Effector memory CD8-positive, alpha-beta T cell (primary cell): Measurements from ENCODE around the gene JAKMIP1.
A peak's percentile ranks its signal among the peaks of the same experiment; 100 is the strongest.
"Not testable (repeated sequence)": the region's sequence is repeated elsewhere in the genome, so short reads cannot be mapped to it uniquely, and the experiment has no call there.

Experiments used
- ATAC-seq: fragments of 150-1000 bp; cut with Tn5 transposase; replicated peaks from 2 replicates; pipeline ENCODE4 v1.10.0; 2021; ENCODE audit warnings: mild to moderate bottlenecking, moderate library complexity
- DNase-seq, 3 experiments: peaks; one replicate each; pipeline ENCODE4 v3.0.0; 2021
- H3K27ac Mint-ChIP-seq, 2 donors: one replicate each; pipeline ENCODE4 v1.8.0; 2022; ENCODE audit warnings: mild to moderate bottlenecking in 2 of 2, mixed read lengths in 2 of 2, moderate library complexity in 2 of 2
- H3K27me3 Mint-ChIP-seq, 2 donors: one replicate each; pipeline ENCODE4 v1.8.0; 2022; ENCODE audit warnings: mixed read lengths in 2 of 2
- H3K36me3 Mint-ChIP-seq: one replicate; pipeline ENCODE4 v1.8.0; 2022; ENCODE audit warnings: mild to moderate bottlenecking, moderate library complexity, mixed read lengths; ENCODE audit not compliant: insufficient read depth
- H3K4me1 Mint-ChIP-seq, 2 donors: one replicate each; pipeline ENCODE4 v1.8.0; 2022; ENCODE audit warnings: low read depth in 2 of 2, mixed read lengths in 2 of 2
- H3K4me3 Mint-ChIP-seq, 2 donors: one replicate each; pipeline ENCODE4 v1.8.0; 2022; ENCODE audit warnings: mild to moderate bottlenecking in 2 of 2, mixed read lengths in 2 of 2, moderate library complexity in 2 of 2
- H3K9me3 Mint-ChIP-seq, 2 donors: one replicate each; pipeline ENCODE4 v1.8.0; 2022; ENCODE audit warnings: mixed read lengths in 2 of 2

JAKMIP1 gene

DNA sequence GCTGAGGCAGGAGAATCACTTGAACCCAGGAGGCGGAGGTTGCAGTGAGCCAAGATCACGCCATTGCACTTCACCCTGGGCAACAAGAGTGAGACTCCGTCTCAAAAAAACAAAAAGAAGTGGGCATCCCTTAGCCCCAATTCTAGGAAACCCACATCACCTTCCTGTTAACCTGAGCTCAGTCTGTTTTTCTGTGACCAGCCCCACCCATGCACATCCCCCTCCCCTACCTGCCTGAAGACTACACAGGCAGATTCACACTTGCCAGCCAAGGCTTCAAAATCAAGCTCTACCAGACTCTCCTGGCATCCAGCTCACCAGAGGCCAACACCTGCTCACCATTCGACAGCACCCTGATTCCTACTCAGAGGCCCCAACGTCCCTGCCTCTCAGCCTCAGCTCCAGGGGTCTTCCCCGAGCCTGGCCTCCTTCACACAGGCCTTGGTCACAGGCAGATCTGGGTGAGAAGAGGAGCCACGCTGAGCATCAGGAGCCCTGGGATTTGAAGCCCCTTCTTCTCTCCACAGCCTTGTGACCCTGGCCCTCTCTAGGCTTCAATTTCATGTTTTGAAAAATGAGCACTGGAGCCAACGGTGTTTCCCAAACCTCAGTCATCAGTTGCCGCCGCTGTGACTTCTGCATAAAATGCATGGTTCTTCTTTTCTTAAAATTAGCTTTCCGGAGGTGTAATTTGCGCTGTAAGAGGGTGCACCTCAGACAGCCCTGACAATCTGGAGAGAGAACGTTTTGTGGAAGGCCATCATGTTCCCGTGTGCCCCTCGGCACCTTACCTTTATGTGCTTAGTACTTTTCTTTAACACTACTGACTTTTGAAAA, 47.3 kb downstream of the JAKMIP1 start:
- Mint-ChIP-seq H3K36me3 (peaks cover 13% of the 10 kb centered on the region), H3K4me1 (peaks cover 30 to 48% of the 10 kb centered on the region in 2 donors), H3K4me3 (peak overlapping the region; percentile 50 to 62), H3K9me3 (no peaks in the 10 kb centered on the region), H3K27ac (peak overlapping the region; percentile 65 to 87), H3K27me3 (no peaks in the 10 kb centered on the region)
- no peak for ATAC-seq
- DNase-seq, result no peak

DNA sequence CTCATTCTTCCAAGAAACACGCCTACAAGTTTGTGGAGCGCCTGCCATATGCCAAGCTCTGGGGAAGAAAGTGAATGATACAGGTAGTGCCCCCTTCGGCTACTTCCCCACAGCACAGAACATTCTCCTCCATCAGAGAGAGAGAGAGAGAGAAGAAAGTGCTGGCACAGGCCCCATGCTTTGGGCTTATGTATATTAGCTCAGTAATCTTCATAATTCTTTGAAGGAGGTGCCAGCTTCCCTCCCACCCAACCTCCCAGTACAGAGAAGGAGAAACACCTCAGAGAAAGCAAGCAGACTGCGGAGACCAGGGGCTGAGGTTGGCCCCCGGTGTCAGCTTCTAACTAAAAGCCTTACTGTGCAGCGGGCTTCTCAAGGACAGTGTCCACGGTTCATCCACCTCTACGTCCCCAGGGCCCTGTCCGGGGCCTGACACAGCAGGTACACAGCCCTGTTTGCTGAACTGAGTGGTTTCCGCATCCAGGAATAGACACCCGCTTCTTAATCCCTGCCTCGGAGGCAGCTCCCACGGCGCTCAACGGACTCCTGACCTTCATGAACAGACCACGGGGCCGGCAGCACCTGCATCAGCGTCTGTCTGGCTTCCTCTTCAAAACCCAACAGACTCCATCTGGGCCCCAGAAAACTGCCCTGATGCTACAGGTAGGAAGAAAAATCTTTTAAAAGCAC, 50.2 kb downstream of the JAKMIP1 start:
- H3K27me3 Mint-ChIP-seq, result no peaks in the 10 kb centered on the region
- DNase-seq (no peak), ATAC-seq (no peak)
- peaks cover 10% of the 10 kb centered on the region for H3K36me3 Mint-ChIP-seq
- H3K9me3 Mint-ChIP-seq, result no peaks in the 10 kb centered on the region
- H3K27ac Mint-ChIP-seq, result peak overlapping the region in 1 of 2 donors; percentile 52
- no peak overlapping the region for H3K4me3 Mint-ChIP-seq
- peaks cover 32 to 51% of the 10 kb centered on the region in 2 donors for H3K4me1 Mint-ChIP-seq

DNA sequence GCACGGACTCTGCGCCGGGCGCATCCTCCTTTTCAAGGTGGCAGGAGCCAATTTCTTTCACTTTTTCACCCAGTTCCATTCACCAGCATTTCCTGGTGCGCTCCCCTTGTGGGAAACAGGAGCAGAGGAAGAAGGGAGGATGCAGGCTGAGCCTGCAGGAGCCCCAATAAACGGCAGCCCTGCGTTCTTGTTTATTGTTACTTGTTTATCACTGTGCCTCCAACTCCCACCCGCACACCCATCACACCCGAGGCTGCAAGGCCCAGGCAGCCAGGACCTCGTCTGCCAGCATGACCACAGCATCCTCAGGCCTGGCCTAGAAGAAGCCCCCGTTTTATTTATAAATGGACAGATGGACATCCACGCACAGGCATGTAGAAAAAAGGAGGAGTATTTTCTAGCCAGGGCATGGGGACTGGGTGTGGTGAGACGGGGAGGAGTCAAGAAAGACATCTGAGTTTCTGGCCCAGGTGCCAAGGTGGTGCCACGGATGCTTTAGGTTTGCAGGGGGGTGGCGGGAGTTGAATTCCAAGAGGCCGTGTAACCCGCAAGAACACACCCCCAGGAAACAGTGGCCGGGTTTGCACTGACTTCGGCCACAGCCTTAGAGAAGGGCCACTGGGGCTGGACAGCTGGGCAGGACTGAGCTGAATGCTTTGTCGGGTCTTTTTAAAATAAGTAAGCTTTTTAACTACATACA, 51.7 kb downstream of the JAKMIP1 start:
- peak overlapping the region in 1 of 2 donors; percentile 38 for H3K27ac Mint-ChIP-seq
- no peaks in the 10 kb centered on the region for H3K27me3 Mint-ChIP-seq
- peaks cover 6% of the 10 kb centered on the region for H3K36me3 Mint-ChIP-seq
- peaks cover 0 to 3% of the 10 kb centered on the region in 2 donors for H3K9me3 Mint-ChIP-seq
- no peak overlapping the region for H3K4me3 Mint-ChIP-seq
- DNase-seq (no peak), ATAC-seq (no peak)
- H3K4me1 Mint-ChIP-seq, result peaks cover 27 to 51% of the 10 kb centered on the region in 2 donors

DNA sequence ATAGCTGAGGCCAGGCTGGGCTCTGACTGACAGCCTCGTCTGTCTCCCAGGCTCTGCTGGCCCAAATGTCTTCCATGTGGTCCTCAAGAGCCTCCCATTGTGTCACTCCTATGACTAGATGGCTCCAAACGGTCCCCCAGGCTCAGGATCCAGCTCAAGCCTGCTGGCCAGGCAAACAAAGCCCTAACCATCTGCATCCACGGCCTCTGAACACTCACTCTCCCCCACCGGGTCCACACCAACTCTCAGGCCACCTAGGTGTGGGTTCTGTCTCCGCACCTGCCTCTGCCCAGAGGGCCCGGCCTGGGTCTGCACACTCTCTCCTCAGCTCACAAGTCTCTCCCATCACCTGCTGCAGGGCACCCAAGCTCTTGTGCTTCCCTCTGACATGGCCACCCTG, 52.9 kb downstream of the JAKMIP1 start:
- Mint-ChIP-seq H3K36me3 (peaks cover 6% of the 10 kb centered on the region), H3K4me1 (peaks cover 20 to 46% of the 10 kb centered on the region in 2 donors), H3K9me3 (peaks cover 0 to 3% of the 10 kb centered on the region in 2 donors), H3K4me3 (no peak overlapping the region), H3K27ac (peak overlapping the region; percentile 78 to 79), H3K27me3 (no peaks in the 10 kb centered on the region)
- DNase-seq, result no peak
- ATAC-seq, result no peak

DNA sequence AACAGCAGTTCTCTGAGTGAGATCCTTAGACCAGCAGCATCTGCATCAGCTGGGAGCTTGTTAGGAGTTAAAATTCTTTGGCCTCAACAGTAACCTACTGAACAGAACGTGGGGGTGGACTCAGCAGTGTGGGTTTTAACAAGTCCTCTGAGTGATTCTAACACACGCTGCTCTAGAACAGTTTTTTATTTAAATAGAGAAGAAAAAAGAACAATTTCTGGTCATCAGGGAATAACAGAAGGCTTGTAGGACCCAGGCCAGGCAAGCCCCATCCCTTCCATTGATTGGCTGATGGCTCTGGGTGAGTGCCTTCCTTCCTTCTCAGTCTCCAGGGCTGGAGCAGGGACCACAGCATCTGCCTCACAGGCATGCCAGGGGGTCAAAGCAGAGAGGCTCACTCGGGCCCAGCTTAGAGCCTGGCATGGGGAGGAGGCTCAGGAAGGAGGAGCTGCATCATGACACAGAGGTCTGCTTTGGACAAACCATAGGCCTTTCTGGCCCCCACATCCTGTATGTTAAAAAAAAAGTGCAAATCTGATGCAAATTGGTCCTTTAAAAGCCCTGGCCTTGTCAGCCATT, 56.7 kb downstream of the JAKMIP1 start:
- Mint-ChIP-seq H3K4me3 (no peak overlapping the region), H3K27me3 (no peaks in the 10 kb centered on the region), H3K4me1 (peaks cover 5 to 26% of the 10 kb centered on the region in 2 donors), H3K36me3 (peaks cover 2% of the 10 kb centered on the region), H3K27ac (peak overlapping the region in 1 of 2 donors; percentile 79), H3K9me3 (peaks cover 0 to 3% of the 10 kb centered on the region in 2 donors)
- DNase-seq (no peak), ATAC-seq (no peak)

- Mint-ChIP-seq H3K27me3 (no peaks in the 10 kb centered on the region), H3K4me1 (peaks cover 3 to 26% of the 10 kb centered on the region in 2 donors), H3K27ac (peak overlapping the region in 1 of 2 donors; percentile 79), H3K9me3 (peaks cover 0 to 3% of the 10 kb centered on the region in 2 donors), H3K36me3 (no peaks in the 10 kb centered on the region), H3K4me3 (no peak overlapping the region)
- no peak for DNase-seq
- ATAC-seq, result no peak
These were observed 57.3 kb downstream of the JAKMIP1 start for GRCh38 chr4:6142935-6143602.

GRCh38 chr4:6142511-6142910, 57.8 kb downstream of the JAKMIP1 start:
- no peak for DNase-seq
- no peak overlapping the region for H3K4me3 Mint-ChIP-seq
- ATAC-seq, result no peak
- peaks cover 0 to 3% of the 10 kb centered on the region in 2 donors for H3K9me3 Mint-ChIP-seq
- H3K36me3 Mint-ChIP-seq, result no peaks in the 10 kb centered on the region
- H3K4me1 Mint-ChIP-seq, result peaks cover 0 to 22% of the 10 kb centered on the region in 2 donors
- no peaks in the 10 kb centered on the region for H3K27me3 Mint-ChIP-seq
- peak overlapping the region in 1 of 2 donors; percentile 22 for H3K27ac Mint-ChIP-seq

GRCh38 chr4:6141554-6141953, 58.8 kb downstream of the JAKMIP1 start:
- peaks cover 0 to 3% of the 10 kb centered on the region in 2 donors for H3K9me3 Mint-ChIP-seq
- peak overlapping the region in 1 of 2 donors; percentile 67 for H3K27ac Mint-ChIP-seq
- H3K4me1 Mint-ChIP-seq, result peaks cover 0 to 25% of the 10 kb centered on the region in 2 donors
- peaks cover 3% of the 10 kb centered on the region for H3K36me3 Mint-ChIP-seq
- no peak overlapping the region for H3K4me3 Mint-ChIP-seq
- DNase-seq, result no peak
- no peak for ATAC-seq
- no peaks in the 10 kb centered on the region for H3K27me3 Mint-ChIP-seq

GRCh38 chr4:6141021-6141420, 59.3 kb downstream of the JAKMIP1 start:
- H3K36me3 Mint-ChIP-seq, result not testable (repeated sequence)

GRCh38 chr4:6137747-6138135, 62.6 kb downstream of the JAKMIP1 start:
- peaks cover 9 to 24% of the 10 kb centered on the region in 2 donors for H3K4me1 Mint-ChIP-seq
- H3K27me3 Mint-ChIP-seq, result no peaks in the 10 kb centered on the region
- H3K27ac Mint-ChIP-seq, result no peak overlapping the region
- peaks cover 6% of the 10 kb centered on the region for H3K36me3 Mint-ChIP-seq
- DNase-seq, result no peak
- no peak overlapping the region for H3K4me3 Mint-ChIP-seq
- no peaks in the 10 kb centered on the region for H3K9me3 Mint-ChIP-seq
- no peak for ATAC-seq

More at GRCh38 chr4:6141021-6141420, 59.3 kb downstream of the JAKMIP1 start:
- H3K9me3 Mint-ChIP-seq, H3K27me3 Mint-ChIP-seq, ATAC-seq, DNase-seq, H3K4me3 Mint-ChIP-seq: not testable (repeated sequence)
- H3K4me1 Mint-ChIP-seq, result peaks cover 0 to 24% of the 10 kb centered on the region in 2 donors
- H3K27ac Mint-ChIP-seq, result peak overlapping the region in 1 of 2 donors; percentile 67

- H3K4me3 Mint-ChIP-seq, result no peak overlapping the region
- H3K27me3 Mint-ChIP-seq, result no peaks in the 10 kb centered on the region
- peaks cover 9 to 24% of the 10 kb centered on the region in 2 donors for H3K4me1 Mint-ChIP-seq
- ATAC-seq (no peak), DNase-seq (no peak)
- peaks cover 6% of the 10 kb centered on the region for H3K36me3 Mint-ChIP-seq
- H3K9me3 Mint-ChIP-seq, result no peaks in the 10 kb centered on the region
- H3K27ac Mint-ChIP-seq, result no peak overlapping the region
These were observed 63.2 kb downstream of the JAKMIP1 start for GRCh38 chr4:6137027-6137746.

DNA sequence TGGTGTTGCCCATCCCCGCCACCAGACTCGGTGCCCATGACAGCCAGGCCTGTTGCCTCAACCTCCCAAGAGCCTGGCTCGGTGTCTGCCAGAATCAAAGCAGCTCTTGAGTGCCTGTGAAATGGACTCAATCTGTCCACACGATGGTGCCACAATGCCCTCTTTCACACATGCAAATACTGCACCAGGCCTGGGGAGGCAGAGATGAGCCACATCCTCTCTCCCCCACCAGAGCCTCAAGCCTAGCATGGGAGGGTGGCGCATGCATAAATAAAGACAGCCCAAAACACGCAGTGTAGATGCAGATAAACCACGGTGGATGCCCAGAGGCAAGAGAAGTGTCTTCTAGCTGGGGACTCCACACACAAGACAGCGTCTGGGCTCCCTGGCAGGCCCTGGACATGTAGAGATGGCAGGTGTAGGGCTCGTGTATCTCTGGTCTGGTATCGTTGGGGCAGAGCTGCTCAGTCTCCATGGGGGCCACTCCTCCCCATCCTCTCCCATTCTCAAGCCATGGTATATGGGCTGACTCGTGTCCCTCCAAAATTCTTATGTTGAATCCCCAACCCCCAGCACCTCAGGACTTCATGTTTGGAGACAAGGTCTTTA, 65.6 kb downstream of the JAKMIP1 start:
- peak; percentile 100 for ATAC-seq
- Mint-ChIP-seq H3K9me3 (no peaks in the 10 kb centered on the region), H3K27me3 (no peaks in the 10 kb centered on the region), H3K36me3 (peaks cover 6% of the 10 kb centered on the region), H3K4me1 (peaks cover 12 to 40% of the 10 kb centered on the region in 2 donors), H3K4me3 (peak overlapping the region in 1 of 2 donors; percentile 7), H3K27ac (peak overlapping the region in 1 of 2 donors; percentile 58)
- DNase-seq, result peak; percentile 59 to 74 (median 62)
